GM12892 (cell line): ENCODE measurements around the gene LIG1.
A peak's percentile ranks its signal among the peaks of the same experiment; 100 is the strongest.
"Not testable (repeated sequence)": the region's sequence is repeated elsewhere in the genome, so short reads cannot be mapped to it uniquely, and the experiment has no call there.

Experiments
- DNase-seq: peaks from one replicate; pipeline ENCODE4 v3.0.0; 2011; ENCODE audit not compliant: insufficient read length
- FAIRE-seq: peaks from 2 replicates; lab custom pipeline; 2011; peaks lifted over from hg19 to GRCh38; lab: Jason Lieb, UNC
- POLR2A ChIP-seq: IDR thresholded peaks from 2 replicates; pipeline ENCODE4 v1.6.1; 2011; ENCODE audit warnings: low read depth, low read length, control low read depth
- POLR2AphosphoS5 ChIP-seq: IDR thresholded peaks from 2 replicates; pipeline ENCODE4 v1.6.1; 2011; ENCODE audit warnings: low read depth, low read length, control low read depth
- TAF1 ChIP-seq: IDR thresholded peaks from 2 replicates; pipeline ENCODE4 v1.6.1; 2011; ENCODE audit warnings: low read depth, mild to moderate bottlenecking, control low read depth, low read length, borderline replicate concordance

LIG1 gene

DNA sequence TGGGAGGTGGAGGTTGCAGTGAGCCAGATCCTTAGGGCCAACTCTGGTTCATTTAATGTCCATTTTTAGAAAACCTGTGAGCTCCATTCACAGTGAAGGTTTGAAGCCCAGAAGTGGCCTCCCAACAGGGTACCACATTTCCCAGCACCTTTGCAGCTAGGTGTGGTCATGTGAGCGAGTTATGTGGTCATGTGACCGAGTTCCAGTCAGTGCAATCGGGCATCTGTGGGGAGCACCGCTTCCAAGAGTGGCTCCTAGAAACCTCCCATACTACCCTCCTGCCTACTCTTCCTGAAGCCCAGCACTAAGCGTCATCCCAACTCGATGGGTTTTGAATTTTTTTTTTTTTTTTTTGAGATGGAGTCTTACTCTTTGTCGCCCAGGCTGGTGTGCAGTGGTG, 58.9 kb downstream of the LIG1 start:
- DNase-seq (no peak), FAIRE-seq (no peak)
- TF ChIP-seq POLR2A (no peak), POLR2AphosphoS5 (no peak), TAF1 (no peak)

DNA sequence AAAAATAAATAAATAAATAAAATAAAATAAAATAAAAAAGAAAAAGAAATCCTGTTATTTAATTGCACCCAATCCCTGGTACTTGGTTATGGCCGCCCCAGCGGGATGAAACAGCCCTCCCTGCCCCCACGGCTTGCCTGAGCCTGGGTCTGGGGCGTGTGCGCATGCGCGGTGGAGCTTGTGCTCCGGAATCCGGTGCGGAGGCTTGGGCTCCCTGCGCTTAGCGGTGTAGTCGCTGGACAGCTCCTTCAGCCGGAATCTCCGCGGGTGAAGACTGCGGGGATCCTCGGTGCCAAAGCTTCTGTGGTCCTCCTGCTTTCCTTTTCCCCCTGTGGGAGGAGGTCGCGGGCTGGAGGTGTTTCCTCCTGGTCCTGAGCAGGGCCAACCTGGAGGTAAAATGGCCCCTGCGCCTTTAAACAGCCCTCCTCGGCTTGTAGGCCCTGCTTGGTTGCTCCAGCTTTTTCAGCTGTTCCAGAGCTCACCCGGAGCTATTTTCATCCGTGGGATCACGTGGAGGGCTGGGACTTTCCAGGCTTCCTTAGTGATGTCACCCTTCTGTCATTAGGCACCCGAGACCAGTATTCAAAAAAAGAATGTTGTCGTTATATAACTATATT, 59.7 kb downstream of the LIG1 start, which contains the start of gene PLA2G4C:
Gene PLA2G4C (minus strand): TSS at position 468 of the 617 bp plus-strand sequence. CDS start 4,288 bp downstream, outside the sequence.
- FAIRE-seq (peak; percentile 81), DNase-seq (peak; percentile 98)
- peak; percentile 62; the same call in 1 of the 2 replicates for TF ChIP-seq POLR2A
- no peak for TF ChIP-seq TAF1
- peak; percentile 64 for TF ChIP-seq POLR2AphosphoS5

DNA sequence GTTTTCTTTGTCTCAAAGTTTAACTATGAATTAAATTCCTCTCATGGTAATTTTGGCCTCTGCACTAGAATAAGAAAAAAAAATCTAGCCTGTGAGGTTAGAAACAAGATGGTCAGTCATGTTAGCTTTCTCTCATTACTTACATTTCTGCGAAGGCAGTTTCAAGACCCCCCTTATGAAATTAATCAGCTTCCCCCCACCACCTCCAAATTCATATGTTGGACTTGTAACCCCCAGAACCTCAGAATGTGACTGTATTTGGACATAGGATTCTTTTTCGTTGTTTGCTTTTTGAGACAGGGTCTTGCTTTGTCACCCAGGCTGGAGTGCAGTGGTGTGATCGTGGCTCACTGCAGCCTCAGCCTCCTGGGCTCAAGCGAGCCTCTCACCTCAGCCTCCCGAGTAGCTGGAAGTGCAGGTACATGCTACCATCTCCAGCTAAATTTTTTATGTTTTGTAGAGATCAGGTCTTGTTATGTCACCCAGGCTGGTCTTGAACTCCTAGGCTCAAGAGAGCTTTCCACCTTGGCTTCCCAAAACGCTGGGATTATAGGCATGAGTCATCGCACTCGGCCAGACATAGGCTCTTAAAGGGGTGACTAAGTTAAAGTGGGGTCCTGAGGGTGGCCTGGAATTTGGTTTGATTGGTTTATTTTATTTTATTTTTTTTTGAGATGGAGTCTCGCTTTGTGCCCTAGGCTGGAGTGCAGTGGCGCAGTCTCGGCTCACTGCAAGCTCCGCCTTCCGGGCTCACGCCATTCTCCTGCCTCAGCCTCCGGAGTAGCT, 61.0 kb downstream of the LIG1 start:
- DNase-seq = no peak
- no peak for FAIRE-seq
- no peak for TF ChIP-seq POLR2AphosphoS5
- no peak for TF ChIP-seq TAF1
- no peak for TF ChIP-seq POLR2A

DNA sequence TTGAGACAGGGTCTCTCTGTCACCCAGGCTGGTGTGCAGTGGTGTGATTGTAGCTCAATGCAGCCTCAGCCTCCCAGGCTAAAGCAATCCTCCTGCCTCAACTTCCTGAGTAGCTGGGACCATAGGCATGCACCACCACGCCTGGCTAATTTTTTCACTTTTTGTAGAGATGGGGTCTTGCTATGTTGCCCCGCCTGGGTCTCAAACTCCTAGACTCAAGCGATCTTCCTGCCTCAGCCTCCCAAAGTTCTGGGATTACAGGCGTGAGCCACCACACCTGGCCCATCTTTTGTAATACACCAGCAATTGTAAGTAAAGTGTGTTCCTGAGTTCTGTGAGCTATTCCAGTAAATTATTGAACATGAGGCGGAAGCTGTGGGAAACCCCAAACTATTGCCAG, 66.2 kb downstream of the LIG1 start:
- TF ChIP-seq POLR2AphosphoS5 = no peak
- no peak for TF ChIP-seq TAF1
- TF ChIP-seq POLR2A = no peak
- DNase-seq (no peak), FAIRE-seq (no peak)

DNA sequence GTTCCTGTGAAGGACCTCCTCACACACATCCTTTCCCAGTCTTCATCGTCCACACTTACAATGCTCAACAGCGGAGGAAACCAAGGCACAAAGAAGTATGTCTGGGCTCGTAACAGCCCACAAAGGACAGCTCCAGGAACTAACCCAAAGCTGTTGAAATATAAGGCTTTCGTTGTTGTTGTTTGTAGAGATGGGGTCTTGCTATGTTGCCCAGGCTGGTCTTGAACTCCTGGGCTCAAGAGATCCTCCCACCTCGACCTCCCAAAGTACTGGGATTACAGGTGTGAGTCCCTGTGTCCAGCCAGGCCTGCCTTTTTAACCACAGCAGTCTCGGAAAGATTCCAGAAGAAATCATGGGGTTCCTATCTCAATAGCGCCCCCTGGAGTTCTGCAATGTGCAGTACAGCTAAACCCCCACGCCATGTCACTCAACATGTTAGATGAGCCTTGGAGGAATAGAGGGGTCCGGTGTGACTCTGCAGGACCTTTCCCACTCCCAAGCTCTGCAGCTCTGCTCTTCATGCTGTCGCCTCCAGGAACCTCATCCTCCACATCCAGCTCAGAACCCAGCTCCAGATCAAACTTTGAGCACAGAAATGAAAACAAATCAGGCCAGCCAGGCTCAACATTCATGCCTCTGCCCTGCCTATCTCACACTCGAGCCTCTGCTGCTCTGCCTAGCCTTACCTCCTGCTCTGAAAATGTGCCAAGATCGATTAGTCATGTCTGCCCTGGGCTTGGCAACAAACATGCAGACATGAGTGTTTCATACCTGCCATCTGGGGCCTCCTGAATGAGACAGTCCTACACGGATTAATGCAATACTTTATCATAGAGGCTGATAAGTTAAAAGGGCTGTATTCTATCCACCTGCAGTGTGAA, 67.0 kb downstream of the LIG1 start:
- TF ChIP-seq POLR2A (no peak), TAF1 (no peak), POLR2AphosphoS5 (no peak)
- DNase-seq (no peak), FAIRE-seq (no peak)

DNA sequence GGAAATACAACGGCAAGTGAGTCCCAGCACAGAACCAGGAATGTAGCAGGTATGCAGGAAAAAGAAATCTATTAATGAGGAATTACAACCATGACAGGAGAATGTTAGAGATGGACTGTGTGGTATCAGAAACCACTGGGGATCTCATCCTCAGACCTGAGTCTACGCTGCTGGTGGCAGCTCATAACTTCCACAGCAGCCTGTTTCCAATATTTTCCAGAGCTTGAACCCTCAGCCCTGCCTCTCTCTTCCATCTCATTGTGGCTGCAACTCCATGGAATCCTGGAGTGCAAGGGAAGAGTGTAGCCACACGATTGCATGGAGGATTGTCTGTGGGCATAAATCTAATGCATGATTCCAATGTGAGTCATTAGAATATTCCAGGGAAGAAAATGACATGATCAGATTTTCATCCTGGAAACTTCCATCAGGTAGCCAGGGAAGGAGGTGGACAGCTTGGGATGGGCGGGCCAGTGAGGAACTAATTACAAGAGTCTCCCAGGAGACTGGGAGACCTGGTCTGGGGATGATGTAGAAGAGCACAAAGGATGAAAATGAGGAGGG, 74.5 kb downstream of the LIG1 start:
- DNase-seq (no peak), FAIRE-seq (no peak)
- TF ChIP-seq POLR2AphosphoS5 (no peak), TAF1 (no peak), POLR2A (no peak)

DNA sequence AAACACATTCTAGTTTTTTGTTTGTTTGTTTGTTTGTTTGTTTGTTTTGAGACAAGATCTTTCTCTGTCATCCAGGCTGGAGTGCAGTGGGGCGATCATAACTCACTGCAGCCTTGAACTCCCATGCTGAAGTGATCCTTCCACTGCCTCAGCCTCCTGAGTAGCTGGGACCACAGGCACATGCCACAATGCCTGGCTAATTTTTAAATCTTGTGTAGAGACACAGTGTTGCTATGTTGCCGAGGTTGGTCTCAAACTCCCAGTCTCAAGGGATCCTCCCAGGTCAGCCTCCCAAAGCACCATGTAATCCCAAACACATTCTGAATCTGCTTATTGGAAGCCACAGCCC, 75.3 kb downstream of the LIG1 start:
- TF ChIP-seq POLR2A = no peak
- TF ChIP-seq POLR2AphosphoS5 = no peak
- TF ChIP-seq TAF1 = no peak
- FAIRE-seq = no peak

DNA sequence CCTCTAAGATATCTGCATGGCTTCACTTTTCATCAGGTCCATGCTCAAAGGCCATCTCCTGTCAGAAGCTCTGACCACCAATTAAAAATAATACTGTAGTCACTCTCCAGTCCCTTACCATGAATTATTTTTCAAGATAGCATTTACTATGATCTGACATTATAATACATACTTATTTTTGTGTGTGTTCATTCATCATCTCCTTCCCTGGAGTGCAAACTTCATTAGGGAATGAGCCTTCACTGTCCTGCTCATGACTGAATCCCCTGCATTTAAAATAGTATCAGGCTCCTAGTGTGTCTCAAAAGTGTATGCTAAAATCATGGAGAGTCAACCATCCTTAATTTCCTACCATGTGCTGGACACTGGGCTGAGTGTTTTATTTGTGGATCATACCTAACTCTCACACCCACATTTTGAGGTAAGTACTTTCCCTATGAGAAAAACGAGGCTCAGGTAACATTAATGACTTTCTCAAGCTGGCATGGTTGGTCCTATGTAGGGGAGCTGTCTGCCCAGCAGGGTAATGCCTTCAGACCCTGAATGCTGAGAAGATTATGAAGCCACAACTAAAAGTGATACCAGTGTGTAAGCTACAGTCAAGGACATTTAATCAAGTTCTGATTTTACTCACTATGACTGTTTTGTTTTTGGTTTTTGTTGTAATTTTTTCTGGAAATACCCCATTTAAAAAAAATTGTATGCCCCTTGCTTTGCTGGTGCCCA, 75.9 kb downstream of the LIG1 start:
- no peak for TF ChIP-seq POLR2A
- no peak for TF ChIP-seq POLR2AphosphoS5
- TF ChIP-seq TAF1 = no peak
- FAIRE-seq (peak; percentile 56), DNase-seq (no peak)

More for the DNA sequence above, 75.3 kb downstream of the LIG1 start:
- no peak for DNase-seq

DNA sequence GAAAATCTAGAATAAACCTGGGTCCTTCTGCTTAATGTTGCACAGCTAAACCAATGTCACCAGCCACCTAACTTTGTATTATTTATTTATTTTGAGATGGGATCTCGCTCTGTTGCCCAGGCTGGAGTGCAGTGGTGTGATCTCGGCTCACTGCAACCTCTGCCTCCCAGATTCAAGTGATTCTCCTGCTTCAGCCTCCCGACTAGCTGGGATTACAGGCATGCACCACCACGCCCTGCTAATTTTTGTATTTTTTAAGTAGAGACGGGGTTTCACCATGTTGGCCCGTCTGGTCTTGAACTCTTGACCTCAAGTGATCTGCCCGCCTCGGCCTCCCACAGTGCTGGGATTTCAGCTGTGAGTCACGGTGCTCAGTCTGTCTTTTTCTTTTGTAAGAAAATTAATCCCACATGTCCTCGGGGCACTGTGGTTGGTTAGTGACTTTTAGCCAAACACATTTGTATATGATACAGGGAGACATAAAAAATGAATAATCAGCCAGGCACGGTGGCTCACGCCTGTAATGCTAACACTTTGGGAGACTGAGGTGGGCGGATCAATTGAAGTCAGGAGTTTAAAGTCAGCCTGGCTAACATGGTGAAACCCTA, 78.9 kb downstream of the LIG1 start:
- not testable (repeated sequence) for FAIRE-seq, DNase-seq

DNA sequence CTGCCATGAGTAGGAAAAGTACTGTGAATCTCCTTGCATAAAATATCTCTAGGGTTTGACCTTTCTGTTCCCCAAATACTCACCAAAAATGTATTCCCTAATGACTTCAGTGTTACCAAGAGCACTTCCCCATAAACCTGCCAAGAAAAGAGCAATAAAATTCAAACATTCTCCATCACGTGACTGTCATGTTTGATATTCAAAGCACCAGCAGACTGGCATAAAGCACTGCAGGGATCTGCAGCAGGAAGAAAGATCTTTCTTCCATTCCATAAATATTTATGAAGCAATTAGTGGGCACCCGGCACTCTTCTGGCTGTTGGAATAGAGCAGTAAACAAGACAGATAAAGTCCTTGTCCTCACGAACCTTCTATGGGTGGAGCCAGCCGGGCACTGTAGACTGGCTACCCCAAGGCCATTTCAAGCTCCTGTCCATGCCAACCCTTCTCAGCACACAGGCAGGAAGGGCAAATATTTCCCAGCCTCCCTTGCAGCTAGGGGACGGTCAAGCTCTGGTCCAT, 79.8 kb downstream of the LIG1 start:
- no peak for TF ChIP-seq POLR2AphosphoS5
- no peak for TF ChIP-seq TAF1
- TF ChIP-seq POLR2A = no peak
- no peak for FAIRE-seq
- no peak for DNase-seq

DNA sequence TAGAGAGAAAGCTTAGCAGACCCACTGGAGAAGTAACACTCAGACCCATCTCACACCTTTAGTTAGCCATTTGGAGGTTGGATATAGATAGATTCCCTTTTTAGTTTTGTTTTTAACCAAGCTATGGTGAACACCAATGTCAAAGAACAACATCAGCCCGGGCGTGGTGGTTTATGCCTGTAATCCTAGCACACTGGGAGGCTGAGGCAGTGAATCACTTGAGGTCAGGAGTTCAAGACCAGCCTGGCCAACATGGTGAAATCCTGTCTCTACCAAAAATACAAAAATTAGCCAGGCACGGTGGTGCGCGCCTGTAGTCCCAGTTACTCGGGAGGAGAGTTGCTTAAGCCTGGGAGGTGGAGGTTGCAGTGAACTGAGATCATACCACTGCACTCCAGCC, 81.2 kb downstream of the LIG1 start:
- not testable (repeated sequence) for DNase-seq, FAIRE-seq
